Fibroblast of gingiva (primary cell): ENCODE results near the gene HIPK2.
"Not testable (repeated sequence)": the region's sequence is repeated elsewhere in the genome, so short reads cannot be mapped to it uniquely, and the experiment has no call there.

Experiments used
- DNase-seq: peaks from one replicate; pipeline ENCODE4 v3.0.0-alpha.2; 2011; ENCODE audit warnings: low read depth

HIPK2 gene

DNA sequence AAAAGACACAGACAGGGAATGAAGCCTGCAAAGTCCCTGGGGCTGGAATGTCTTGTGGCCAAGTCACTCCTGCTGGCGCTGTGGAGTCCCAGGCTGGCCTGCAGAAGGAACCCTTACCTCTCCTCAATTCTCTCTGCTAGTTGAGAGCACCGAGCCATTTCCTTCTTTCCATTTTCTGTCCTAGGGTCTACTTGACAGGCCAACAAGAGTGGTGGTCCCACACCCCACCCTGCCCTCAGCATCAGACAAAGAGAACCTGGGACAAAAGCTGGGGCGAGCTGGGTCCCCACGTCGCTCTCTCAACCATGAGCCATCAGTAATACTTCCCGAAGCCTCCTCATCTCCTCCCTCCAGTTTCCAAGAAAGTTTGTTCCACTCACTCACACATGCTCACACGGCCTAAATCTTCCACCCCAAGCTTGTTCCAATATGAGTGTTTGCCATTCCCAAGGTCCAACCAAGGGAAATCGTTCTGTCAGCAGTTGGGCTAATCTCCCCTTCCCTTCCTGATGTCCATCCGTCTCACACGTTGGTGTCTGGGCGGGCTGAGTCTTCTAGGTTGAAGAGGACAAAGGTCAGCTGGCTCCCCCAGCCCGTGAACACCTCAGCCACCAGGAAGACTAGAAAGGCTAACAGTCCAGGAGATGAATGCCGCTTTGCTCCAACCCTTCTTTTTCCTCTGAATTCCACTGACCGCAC, 210.0 kb downstream of the HIPK2 start:
- DNase-seq = no peak

DNA sequence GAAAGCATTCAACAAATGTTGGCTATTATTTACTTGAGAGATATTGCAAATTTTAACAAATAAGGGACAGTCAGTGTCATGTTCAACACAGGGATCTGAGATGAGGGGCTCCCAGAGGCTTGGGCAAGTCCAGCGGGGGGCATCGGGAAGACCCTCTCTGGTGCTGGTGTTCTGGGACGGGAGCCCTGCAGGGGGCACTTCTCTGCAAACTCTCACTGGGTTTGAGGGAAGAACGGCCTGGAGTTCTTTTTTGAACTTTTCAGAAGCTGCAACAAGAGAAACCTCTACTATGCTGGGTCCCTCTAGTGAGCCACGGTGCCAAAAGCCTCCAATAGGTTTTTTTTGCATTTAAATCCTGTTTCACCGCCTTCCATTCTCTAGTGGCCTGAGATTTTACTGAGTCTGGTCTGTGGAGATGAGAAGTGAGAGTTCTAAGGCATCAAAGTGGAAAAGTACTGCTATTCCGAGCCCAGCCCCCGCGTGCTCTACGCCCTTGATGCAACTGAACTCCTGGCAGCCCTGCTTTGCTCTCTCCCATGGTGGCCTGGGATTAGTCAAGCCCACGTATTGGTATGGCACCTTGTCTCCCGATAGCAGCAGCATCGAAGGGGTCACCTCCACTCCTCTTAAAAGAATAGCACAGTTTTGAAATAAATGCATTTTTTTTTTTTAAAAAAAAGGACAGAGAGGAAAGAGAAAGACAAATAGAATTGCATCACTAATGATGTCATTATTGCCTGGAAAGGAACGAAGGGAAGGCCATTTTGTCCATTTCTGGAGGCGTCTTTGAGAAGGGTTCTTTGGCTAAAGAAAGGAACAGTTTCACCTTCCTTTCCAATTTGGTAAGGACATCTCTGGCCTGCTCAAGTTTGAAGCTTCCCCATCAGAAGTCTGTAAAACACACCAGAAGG, 210.8 kb downstream of the HIPK2 start:
- DNase-seq = no peak

DNA sequence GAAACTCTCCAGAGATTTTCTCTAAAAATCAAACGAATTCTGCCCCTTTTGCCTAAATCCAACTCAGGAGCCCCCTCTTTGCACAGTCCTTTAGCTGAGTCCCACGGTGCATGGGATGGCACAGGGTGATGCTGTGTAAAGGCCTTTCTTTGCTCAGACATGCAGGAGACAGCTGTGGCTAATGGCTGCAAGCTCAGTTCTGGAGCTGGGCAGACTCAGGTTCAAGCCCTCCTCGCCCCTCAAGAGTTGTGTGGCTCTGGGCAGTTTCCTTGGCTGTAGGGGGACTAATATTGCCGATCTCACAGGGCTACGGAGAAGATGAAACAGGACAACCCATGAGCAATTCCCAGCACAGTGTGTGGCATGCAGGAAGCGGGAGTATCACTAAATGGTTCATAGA, 211.7 kb downstream of the HIPK2 start:
- no peak for DNase-seq

DNA sequence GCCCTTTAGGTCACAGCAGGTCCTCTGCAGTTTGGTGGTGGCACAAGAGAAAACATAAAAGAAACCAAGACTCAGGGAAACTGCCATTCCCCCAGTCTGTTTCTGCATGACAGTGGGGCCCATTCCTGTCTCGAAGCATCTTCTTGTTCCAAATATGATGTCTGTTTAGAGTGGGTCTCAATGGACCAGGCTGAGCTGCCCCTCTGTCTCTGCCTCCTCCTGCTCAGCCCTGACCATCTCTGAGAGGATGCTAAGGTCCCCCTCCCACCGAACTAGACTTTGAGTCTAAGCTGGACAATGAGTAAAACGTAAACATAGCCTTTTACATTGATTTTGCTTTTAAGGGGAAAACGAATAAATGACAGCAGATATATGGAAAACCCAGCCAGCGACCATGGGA, 213.9 kb downstream of the HIPK2 start:
- DNase-seq = no peak

DNA sequence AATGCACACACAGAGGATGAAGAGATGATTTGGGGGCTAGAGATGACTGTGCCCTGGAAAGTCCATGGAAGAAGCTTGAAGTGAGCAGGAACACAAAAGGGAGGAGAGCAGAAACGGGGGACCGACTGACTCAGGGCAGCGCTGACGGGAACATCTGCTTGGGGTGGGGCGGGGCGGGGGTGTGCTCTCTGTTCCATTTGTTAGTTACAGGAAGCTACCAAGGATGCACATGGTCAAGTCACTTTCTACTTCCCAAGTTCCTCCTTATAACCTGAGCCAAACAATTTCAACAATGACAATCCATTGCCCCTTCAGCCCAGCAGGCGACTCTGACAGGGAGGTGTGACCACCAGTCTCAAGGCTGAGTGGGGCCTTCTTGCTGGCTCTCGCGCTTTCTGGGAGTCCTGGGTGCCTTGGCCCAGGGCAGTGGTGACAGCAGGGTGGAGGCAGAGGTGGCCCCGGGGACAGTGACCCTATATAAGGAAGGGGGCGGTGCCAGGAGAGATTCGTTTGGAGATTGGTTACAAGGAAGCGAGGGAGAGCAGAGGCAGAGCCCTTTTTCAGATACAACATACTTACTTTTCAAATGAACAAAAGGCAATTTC, 214.7 kb downstream of the HIPK2 start:
- no peak for DNase-seq

DNA sequence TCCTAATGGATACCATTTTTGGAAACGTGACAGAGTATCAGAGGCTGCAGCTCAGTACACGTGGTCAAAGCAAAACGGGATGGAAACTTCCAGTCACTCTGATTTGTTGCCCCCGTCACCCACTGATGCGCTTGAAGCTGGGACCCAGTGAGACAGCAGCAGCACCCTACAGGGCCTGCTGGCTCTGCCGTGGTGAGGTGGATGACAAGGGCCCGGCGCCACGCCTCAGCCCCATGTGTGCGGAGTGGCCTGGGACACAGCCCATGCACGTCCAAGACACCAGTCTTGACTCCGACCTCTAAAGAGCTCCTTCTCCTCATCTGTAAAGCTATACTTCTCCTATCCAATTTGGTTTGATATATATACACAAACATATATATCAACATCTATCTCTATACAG, 215.3 kb downstream of the HIPK2 start:
- no peak for DNase-seq

DNA sequence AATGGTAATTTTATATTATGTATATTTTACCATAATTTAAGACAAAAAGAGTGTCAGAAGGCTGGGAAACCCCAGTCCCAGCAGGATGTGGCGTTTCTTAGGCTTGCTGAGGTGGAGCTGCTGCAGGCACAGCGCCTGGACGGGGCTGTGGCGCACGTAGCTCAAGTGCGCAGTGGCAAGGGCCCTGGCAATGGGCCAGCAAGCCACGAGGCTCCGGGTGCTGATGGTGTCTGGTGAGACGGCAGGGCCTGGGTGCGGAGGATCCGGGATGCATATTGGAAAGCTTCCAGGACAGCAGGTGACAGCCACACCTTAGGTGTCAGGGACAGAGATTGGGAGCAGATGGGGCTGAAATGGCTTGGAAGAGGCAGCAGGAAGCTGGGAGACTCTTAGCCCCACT, 217.1 kb downstream of the HIPK2 start:
- DNase-seq = no peak

DNA sequence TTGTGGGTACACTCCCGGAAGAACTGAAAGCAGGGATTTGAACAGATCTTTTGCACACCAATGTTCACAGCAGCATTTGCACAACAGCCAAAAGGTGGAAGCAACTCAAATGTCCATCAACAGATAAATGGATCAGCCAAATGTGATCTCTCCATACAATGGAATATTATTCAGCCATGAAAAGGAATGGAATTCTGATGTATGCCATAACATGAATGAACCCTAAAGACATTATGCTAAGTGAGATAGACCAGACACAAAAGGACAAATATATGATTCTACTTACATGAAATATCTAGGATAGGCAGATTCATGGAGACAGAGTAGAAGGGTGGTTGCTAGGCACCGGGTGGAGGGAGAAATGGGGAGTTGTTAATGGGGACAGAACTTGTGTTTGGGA, 217.6 kb downstream of the HIPK2 start:
- no peak for DNase-seq

DNA sequence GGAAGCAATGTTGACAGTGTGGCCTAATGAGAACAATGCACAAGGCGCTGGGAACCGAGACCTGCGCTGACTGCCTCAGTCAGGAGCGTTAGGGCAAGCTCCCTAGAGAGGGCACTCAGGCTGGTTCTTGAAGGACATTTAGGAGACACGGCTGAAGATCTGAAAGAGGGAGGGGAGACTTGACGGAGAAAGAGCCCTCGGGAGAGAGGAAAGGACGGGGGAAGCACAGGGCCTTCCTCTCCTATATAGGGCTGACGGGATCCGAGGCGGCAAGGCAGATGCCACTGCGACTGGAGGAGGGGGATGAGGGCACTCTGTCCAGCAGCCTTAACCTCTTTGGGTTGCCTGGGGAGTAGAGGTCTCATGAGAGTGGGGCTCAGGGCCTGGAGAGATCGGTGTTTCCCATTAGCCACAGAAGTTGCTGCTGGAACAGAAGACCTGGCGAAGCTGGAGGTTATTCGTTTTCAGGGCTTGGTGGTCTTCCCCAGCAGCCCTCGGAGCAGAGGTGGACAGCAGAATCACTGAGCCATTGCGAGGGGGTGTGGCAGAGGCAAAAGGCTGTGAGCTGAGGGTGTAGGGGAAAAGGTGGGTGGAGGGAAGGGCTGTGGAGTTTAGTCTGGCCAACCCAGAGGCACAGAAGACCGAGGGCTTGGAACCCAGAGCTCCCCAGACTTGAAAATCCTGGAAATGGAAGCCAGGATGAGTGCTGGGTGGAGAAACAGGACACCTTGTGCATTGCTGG, 218.3 kb downstream of the HIPK2 start:
- DNase-seq = no peak

DNA sequence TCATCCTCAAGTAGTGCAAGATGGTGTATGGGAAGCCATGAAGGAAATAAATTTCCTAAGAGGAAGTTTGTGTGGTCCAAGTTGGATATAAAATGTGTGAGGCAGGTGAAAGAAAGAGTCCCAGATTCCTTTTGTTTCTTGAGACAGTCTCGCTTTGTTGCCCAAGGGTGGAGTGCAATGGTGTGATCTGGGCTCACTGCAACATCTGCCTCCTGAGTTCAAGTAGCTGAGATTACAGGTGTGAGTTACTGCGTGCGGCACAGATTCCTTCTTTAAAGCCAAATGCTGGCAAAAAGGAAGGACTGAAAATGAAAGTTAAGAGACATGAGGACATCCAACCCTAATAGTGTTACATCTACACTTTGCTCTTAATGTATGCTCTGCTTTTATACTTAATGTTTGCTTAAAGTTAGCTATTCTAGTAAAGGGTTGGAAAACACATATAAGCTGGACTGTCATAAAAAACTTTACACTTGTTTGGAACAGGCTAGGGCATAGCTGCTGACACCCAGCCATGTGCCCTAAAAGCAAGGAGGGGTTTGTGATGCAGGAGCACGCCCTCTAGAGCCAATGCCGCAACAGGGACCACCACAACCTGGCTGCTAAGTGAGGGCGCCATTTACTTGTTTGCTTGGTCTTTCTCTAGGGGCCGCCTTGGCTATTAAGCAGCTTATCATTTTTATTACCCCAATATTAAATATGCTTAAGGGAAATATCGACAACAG, 219.8 kb downstream of the HIPK2 start:
- no peak for DNase-seq

DNA sequence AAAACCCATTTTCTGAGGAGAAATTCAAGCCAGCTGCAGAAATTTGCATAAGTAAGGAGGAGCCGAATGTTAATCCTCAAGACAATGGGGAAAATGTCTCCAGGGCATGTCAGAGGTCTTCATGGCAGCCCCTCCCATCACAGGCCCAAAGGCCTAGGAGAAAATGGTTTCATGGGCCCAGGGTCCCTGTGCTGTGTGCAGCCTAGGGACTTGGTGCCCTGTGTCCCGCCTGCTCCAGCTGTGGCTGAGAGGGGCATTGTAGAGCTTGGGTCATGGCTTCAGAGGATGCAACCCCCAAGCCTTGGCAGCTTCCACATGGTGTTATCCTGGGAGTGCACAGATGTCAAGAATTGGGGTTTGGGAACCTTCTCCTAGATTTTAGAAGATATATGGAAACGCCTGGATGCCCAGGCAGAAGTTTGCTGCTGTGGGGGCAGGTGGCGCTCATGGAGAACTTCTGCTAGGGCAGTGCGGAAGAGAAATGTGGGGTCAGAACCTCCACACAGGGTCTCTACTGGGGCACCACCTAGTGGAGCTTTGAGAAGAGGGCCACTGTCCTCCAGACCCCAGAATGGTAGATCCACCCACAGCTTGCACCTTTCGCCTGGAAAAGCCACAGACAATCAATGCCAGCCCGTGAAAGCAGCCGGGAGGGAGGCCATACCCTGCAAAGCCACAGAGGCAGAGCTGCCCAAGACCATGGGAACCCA, 223.7 kb downstream of the HIPK2 start:
- not testable (repeated sequence) for DNase-seq

DNA sequence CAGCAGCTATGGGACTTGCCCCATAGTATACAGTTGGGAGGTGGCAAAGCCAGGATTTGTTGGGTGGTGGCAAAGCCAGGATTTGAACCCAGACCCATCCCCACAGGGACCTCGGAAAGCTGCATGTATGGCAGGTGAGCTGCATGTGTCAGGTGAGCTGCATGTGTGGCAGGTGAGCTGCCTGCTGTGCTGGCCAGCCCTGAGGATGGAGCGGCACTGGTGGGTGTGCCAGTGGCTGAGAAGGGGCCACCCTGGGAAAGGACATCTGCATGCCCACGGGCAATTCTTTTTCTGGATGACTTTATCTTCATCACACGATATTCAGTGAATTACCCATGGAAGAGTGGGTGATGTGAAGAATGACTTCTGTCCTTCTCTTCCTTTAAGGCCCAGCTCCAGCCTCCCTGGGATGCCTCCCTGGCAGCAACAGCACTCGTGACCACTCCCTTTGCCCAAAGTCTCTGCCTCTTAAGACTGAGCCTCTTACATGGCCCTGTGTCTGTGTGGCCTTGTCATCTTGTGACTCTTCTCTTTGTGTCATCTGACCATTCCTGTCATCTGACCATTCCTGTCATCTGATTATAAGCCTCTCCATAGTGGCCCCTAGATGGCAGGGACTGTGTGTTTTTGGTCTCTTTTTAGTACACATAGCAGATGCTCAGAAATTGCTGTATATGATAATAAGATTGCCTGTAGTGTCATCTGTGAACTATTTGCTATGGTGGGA, 229.3 kb downstream of the HIPK2 start:
- no peak for DNase-seq

DNA sequence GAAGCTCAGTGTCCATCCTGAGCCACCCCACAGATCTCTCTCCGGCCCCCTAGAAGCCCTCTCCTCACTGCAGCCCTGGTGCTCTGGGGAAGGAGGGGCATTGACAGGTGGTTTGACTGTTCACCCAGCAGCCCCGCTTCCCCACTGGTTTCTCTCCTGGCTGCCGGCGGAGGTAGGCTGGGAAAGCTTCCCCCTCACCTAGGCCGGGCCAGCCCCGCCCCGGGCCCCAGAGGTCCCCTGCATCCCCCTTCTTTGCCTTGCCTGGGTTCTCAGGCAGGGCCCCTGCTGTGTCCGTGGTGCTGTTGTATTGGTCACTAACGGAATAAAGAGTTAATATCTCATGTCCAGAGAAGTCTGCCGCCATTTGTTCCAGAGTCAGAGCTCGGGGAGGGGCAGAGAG, 233.2 kb downstream of the HIPK2 start:
- no peak for DNase-seq

DNA sequence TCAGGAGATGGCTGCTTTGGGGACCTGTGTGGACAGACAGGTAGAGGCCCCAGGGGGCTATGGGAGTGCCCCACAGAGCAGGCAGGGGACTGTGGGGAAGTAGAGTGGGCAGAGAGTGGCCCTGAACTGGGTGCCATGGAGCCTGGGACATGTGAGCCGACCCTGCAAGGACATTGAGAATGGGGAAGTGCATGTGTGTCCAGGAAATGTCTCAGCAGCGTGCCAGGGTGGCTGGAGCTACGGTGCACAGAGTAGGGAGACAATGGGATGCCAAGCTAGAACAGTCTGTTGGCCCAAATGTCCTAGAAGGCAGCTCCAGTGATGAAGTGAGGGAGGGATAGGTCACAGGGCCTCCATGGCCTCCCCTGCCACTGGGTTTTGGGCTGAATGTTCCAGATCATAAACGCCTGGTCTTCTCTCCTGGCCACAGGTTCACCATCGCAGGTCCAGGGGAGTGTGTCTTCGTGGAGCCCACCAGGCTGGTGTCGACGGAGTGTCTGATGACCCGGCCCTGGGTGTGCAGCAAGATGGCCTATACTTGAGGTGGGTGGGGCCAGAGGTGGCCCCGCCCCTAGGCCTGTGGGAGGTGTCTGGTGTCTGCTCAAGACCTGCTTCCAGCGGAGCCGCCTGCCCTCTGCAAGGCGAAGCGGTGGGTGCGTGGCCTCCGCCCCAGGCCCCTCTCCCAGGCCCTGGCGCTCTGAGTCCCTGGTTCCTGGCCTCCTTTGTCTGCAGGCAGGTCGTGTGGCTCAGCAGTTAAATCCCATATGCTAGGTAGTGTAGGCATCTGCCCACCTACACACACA, 233.8 kb downstream of the HIPK2 start:
- no peak for DNase-seq

DNA sequence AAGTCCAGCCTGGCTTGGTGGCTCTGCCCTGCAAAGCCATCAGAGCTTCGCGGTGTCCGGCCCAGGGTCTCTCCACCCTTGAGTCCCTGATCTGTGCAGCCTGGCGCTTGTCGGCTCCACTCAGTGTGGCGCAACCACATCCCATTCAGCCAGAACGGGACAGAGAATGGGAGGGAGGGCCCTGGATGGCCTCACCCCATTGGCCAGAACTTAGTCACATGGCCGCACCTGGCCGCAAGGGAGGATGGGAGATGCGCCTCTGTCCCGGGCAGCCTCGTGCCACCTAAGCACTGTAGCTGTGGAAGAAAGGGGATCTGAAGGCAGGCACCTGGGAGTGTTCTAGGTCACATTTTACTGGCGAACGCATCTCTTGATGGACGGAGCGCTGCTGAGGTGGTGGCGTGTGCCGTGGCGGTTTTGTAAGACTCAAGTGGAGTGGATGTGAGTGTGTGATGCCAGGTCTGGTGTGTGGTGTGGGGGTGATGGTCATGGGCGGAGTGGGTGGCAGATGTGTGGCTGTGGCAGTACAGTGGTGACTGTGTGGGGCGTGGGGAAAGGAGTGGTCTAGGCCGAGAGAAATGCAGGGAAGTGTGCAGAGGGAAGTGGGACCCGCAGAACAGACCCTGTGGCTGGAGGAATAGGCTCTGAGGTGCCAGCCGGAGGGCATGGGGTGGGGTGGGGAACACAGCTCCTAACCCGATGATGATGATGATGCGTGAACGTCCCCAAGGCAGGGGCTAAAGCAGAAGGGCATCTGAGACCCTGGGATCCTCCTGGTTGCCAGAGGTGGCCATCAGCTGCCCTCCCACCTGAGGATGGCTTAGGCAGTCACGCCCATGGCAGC, 235.3 kb downstream of the HIPK2 start:
- DNase-seq = no peak

DNA sequence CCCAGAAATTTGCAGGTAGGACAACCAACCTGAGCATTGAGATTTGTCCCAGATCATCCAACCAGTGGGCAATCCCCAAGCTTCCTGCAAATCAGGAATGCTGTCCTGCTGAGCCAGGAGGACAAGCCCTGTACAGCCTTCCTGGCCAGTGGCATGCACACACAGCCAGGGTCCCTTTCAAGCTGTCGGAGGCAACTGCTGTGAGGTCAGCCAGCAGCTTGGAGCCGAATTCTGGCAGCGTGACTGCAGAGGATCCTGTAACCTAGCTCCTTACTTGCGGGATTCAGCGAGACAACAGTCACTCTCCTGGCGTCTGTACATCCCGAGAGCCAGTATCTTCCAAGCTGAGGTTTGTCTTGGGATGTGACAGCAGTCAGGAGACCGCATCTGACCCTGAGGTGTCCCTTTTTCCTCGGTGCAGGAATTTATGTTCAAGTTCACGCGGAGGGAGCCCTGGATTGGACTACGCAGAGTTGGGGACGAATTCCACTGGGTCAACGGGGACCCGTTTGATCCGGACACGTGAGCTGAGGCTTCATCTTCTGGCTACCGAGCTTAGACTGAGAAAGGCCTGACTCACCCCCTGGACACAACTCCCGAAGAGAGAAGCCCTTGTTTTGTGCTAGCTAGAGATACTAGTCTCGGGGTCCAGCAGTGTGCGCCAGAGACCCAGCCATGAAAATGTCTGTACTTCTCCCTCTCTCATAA, 236.0 kb downstream of the HIPK2 start:
- no peak for DNase-seq

DNA sequence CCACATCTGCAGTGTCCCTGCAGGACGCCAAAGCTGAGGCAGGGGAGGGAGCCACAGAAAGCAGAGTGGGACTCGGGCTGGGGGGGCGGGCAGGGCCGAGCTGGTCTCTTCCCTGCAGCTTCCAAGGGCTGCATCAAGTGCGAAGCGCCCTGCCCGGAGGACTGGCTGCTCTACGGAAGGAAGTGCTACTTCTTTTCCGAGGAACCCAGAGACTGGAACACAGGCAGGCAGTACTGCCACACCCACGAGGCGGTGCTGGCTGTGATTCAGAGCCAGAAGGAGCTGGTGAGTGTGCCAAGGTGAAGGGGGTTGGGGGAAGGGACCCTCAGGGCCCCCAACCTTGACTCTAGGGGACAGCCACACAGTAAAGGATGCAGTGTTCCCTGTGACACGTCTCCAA, 237.6 kb downstream of the HIPK2 start:
- no peak for DNase-seq
